HG03159 (cell line): ENCODE data around the gene MECP2.
A peak's percentile ranks its signal among the peaks of the same experiment; 100 is the strongest.
"Not testable (repeated sequence)": the region's sequence is repeated elsewhere in the genome, so short reads cannot be mapped to it uniquely, and the experiment has no call there.

ENCODE experiments used
- ATAC-seq: cut with Tn5 transposase; IDR thresholded peaks from one replicate; pipeline ENCODE4 v1.9.1; 2021; ENCODE audit warnings: mild to moderate bottlenecking, moderate library complexity; ENCODE audit not compliant: unreplicated experiment

The MECP2 gene

GRCh38 chrX:154097589-154098541 lies at the start of gene MECP2:
Gene MECP2, minus strand, starts transcription at chrX:154097717.
- ATAC-seq = peak; percentile 86

- ATAC-seq = not testable (repeated sequence)
Observed at GRCh38 chrX:154144010-154144409, 46.5 kb upstream of the MECP2 start, which contains the start of gene OPN1LW. Gene OPN1LW, plus strand, starts transcription at chrX:154144243. Its CDS starts 41 bp downstream, at chrX:154144284.

DNA sequence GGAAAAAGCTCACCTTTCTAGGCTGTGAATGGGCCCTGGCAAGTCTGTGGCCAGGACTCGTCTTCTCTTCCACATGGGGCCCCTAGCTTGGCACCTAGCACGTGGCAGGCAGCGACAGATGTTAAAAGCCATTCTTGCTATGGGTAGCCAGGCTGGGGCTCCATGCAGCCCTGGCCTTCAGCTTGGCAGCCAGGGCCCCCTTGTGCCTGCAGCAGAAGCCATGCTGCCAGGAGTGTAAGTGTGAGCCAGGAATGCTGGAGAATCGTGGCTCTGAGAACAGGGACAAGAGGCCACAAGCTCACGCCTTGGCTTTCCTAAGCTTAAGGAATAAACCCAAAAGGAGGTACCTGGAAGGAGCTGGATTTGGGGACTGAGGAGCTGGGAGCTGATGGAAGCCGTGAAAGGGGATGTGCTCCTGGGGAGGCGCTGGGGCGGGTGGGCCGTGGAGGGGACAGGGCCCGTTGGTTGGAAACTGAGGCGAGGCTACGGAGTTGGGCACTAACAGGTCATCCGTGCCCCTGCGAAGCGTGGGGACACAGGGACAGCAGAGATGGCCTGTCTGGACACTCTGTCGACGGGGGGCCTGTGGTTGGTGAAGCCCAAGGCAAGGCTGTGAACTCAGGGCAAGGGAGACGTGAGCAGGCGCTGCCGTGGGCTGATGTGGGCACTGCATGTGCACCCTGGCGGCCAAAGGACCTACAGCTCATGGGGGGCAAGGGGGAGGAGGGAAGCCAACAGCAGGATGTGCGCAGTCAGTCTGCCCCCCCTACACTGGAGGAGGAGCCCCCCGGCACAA lies 45.6 kb upstream of the MECP2 start:
- ATAC-seq = no peak

DNA sequence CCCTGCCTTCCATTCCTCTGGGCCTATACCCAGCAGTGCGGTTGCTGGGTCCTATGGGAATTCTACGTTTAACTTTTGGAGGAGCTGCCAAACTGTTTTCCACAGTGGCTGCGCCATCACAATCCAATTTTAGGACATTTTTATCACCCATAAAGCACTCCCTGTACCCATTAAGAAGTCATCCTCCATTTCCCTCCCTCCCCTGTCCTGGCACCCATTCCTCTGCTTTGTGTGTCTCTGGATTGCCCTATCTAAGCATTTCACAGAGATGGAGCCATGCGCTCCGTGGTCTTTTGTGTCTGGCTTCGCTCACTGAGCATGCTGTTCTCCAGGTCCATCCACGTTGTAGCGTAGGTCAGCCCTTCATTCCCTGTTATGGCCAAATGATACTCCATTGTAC lies 44.9 kb upstream of the MECP2 start:
- ATAC-seq = no peak

DNA sequence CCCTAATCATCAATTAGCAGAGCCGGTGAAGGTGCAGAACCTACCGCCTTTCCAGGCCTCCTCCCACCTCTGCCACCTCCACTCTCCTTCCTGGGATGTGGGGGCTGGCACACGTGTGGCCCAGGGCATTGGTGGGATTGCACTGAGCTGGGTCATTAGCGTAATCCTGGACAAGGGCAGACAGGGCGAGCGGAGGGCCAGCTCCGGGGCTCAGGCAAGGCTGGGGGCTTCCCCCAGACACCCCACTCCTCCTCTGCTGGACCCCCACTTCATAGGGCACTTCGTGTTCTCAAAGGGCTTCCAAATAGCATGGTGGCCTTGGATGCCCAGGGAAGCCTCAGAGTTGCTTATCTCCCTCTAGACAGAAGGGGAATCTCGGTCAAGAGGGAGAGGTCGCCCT lies 43.2 kb upstream of the MECP2 start:
- no peak for ATAC-seq

DNA sequence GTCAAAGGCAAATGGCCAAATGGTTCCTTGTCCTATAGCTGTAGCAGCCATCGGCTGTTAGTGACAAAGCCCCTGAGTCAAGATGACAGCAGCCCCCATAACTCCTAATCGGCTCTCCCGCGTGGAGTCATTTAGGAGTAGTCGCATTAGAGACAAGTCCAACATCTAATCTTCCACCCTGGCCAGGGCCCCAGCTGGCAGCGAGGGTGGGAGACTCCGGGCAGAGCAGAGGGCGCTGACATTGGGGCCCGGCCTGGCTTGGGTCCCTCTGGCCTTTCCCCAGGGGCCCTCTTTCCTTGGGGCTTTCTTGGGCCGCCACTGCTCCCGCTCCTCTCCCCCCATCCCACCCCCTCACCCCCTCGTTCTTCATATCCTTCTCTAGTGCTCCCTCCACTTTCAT lies 42.7 kb upstream of the MECP2 start:
- no peak for ATAC-seq

- no peak for ATAC-seq
Observed at GRCh38 chrX:154138857-154139256, 41.3 kb upstream of the MECP2 start.

DNA sequence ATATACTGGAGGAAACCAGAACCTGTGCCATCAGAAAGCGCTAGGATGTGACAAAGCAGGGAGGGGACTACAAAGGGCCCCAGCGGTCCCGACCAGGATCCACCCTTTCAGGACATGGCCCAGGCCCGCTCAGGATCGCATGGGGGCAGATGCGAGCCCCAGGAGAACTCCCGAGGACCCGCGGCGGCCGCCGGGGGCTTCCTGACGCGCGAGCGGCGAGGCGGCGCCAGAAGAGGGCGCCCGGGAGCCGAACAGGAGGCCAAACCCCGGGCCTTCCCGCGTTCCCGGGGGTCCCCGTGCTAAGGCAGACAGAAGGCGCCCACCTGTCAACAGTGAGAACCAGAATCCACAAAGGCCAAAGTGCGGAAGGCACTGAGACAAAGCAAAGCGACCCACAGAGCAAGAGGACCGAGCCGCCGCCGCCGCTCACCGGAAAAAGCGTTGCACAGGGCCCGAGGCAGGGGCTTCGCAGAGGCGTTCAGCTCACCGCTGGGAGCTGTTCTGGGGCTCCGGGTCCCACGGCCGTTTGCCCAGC lies 39.2 kb upstream of the MECP2 start:
- ATAC-seq = no peak

- no peak for ATAC-seq
Observed at GRCh38 chrX:154135458-154136229, 38.1 kb upstream of the MECP2 start.

- ATAC-seq = no peak
Observed at GRCh38 chrX:154132366-154132765, 34.8 kb upstream of the MECP2 start.

- ATAC-seq = no peak
Observed at GRCh38 chrX:154131955-154132354, 34.4 kb upstream of the MECP2 start.

GRCh38 chrX:154126101-154126500 lies 28.6 kb upstream of the MECP2 start:
- ATAC-seq = no peak

- ATAC-seq = no peak
Observed at GRCh38 chrX:154125391-154126040, 28.0 kb upstream of the MECP2 start.

GRCh38 chrX:154123241-154124219 lies 26.0 kb upstream of the MECP2 start:
- no peak for ATAC-seq

DNA sequence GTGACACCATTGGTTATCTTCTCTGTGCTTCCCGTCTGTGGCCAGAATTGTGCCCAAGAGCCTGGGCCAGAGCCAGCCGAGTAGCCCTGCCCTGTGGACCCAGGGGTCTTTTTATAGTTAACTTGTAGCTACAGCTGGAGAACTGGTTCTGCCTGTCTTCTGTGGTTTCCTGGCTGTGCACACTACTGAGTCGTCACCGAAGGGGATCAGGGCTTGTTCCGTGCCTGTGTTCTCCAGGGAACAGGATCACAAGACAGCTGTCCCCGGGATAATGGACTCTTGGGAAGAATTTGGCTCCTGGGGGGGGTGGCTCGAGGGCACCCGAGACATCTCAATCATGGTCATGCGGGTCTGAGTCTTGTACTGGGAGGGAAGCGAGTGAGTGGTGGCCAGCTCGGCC lies 24.4 kb upstream of the MECP2 start:
- no peak for ATAC-seq

DNA sequence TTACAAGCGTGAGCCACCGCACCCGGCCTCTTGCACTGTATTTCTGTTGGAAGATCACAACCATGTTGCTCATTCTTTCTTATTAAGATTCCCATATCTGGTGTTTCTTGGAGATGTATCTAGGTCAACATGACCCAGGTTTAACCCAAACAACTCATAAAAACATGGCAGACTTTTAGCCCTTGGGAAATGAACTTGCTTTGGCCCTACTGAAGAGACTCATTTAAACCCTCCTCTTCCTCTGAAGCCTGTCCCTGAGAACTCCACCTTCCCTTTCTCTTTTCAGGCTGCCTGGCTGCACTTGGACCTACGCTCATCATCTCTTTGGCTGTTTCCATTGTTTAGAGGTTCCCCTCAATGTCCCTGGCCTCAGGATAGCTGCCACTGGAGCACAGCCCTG lies 23.7 kb upstream of the MECP2 start:
- ATAC-seq = no peak

DNA sequence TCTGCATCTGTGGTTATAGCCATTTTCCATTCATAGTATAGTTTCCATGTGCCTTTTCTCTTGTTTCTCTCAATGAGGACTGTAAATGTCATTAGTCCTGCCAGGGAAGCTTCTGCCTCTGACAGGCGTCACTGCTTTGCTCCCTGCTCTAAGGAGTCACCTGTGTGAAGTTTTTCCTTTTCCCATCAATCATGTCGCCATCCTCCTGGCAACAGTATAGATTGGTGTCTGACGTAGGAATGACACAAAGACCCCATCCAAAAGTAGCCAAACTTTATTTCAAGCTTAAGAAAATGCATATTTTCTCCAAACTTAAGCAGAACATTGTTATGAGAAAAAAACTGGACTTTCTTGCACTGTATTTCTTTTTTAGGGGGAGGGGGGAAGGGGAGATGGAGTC lies 23.1 kb upstream of the MECP2 start:
- ATAC-seq = no peak

- ATAC-seq = no peak
Observed at GRCh38 chrX:154117566-154117965, 20.0 kb upstream of the MECP2 start.
